ENCODE results near the gene ROBO1. TPM values are rescaled to one million over a fixed set of nuclear protein-coding genes. Genes with fewer than 3 reads are reported as not detected.

ROBO1 gene
- total RNA-seq, 3 donors from 2014 or later: 12.7 to 50.7 (median 23.6) TPM

DNA sequence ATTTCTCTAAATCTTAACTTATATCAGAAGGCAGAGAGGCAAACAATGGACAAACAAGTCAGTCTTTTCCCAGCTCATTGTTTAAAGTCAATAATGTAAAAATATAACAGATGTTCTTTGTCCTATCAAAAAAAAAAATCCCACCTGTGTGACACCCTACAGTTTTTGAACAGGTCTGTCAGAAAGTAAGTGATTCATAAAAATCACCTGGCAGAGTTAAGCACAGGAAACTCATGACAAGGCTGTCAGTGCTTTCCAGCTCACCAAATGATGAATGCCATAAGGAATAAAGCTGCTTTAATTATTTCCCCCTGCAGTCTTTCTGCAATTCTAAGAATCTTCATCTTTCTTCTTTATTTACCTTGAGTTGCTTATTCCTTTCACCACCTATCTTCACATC is 30.3 kb downstream of the ROBO1 start:
- Histone ChIP-seq H3K27me3 (no peaks in the 10 kb centered on the region), H3K4me3 (no peak overlapping the region), H3K4me1 (no peaks in the 10 kb centered on the region), H3K9me3 (peaks cover 5 to 7% of the 10 kb centered on the region in 2 donors), H3K36me3 (no peaks in the 10 kb centered on the region), H3K27ac (no peak overlapping the region)
- no peak for DNase-seq (ENCODE audit: low spot score in 2 of 2)
- intact Hi-C loops (cut with DNase I; ENCODE audit: low total_unique reads): no loop called here
- TF ChIP-seq, protein P1, sequence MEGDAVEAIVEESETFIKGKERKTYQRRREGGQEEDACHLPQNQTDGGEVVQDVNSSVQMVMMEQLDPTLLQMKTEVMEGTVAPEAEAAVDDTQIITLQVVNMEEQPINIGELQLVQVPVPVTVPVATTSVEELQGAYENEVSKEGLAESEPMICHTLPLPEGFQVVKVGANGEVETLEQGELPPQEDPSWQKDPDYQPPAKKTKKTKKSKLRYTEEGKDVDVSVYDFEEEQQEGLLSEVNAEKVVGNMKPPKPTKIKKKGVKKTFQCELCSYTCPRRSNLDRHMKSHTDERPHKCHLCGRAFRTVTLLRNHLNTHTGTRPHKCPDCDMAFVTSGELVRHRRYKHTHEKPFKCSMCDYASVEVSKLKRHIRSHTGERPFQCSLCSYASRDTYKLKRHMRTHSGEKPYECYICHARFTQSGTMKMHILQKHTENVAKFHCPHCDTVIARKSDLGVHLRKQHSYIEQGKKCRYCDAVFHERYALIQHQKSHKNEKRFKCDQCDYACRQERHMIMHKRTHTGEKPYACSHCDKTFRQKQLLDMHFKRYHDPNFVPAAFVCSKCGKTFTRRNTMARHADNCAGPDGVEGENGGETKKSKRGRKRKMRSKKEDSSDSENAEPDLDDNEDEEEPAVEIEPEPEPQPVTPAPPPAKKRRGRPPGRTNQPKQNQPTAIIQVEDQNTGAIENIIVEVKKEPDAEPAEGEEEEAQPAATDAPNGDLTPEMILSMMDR (IDR thresholded peaks at IDR 0.05): no peak
- TF ChIP-seq POLR2A (IDR thresholded peaks at IDR 0.05): no peak
- TF ChIP-seq POLR2AphosphoS5 (IDR thresholded peaks at IDR 0.05): no peak

- intact Hi-C loops (cut with DNase I; ENCODE audit: low total_unique reads): no loop called here
- no peak for TF ChIP-seq POLR2AphosphoS5 (IDR thresholded peaks at IDR 0.05)
- no peak for TF ChIP-seq POLR2A (IDR thresholded peaks at IDR 0.05)
- TF ChIP-seq, protein P1 (IDR thresholded peaks at IDR 0.05): no peak
Observed at GRCh38 chr3:79729096-79729495, 38.7 kb downstream of the ROBO1 start.

GRCh38 chr3:79726786-79727185 is 41.0 kb downstream of the ROBO1 start:
- H3K27me3 ChIP-seq: no peaks in the 10 kb centered on the region
- H3K36me3 ChIP-seq: peaks cover 7% of the 10 kb centered on the region
- H3K4me1 ChIP-seq: no peaks in the 10 kb centered on the region
- DNase-seq (ENCODE audit: low spot score in 2 of 2): no peak
- no peak overlapping the region for H3K4me3 ChIP-seq
- TF ChIP-seq POLR2AphosphoS5 (IDR thresholded peaks at IDR 0.05) (no peak), POLR2A (IDR thresholded peaks at IDR 0.05) (no peak)
- TF ChIP-seq, protein P1 (IDR thresholded peaks at IDR 0.05): no peak
- no peaks in the 10 kb centered on the region for H3K9me3 ChIP-seq
- intact Hi-C loops (cut with DNase I; ENCODE audit: low total_unique reads): no loop called here
- no peak overlapping the region for H3K27ac ChIP-seq

More at GRCh38 chr3:79729096-79729495, 38.7 kb downstream of the ROBO1 start:
- H3K9me3 ChIP-seq: no peaks in the 10 kb centered on the region
- H3K27ac ChIP-seq: no peak overlapping the region
- H3K4me3 ChIP-seq: no peak overlapping the region
- H3K4me1 ChIP-seq: no peaks in the 10 kb centered on the region
- DNase-seq (ENCODE audit: low spot score in 2 of 2): no peak
- no peaks in the 10 kb centered on the region for H3K27me3 ChIP-seq
- peaks cover 7% of the 10 kb centered on the region for H3K36me3 ChIP-seq

GRCh38 chr3:79724206-79724605 is 43.6 kb downstream of the ROBO1 start:
- DNase-seq (ENCODE audit: low spot score in 2 of 2): no peak
- H3K4me3 ChIP-seq: no peak overlapping the region
- H3K27me3 ChIP-seq: no peaks in the 10 kb centered on the region
- no peaks in the 10 kb centered on the region for H3K9me3 ChIP-seq
- peaks cover 7% of the 10 kb centered on the region for H3K36me3 ChIP-seq
- no peaks in the 10 kb centered on the region for H3K4me1 ChIP-seq
- TF ChIP-seq, protein P1 (IDR thresholded peaks at IDR 0.05): no peak
- TF ChIP-seq POLR2A (IDR thresholded peaks at IDR 0.05) (no peak), POLR2AphosphoS5 (IDR thresholded peaks at IDR 0.05) (no peak)
- no peak overlapping the region for H3K27ac ChIP-seq
- intact Hi-C loops (cut with DNase I; ENCODE audit: low total_unique reads): no loop called here

- H3K36me3 ChIP-seq: no peaks in the 10 kb centered on the region
- no peaks in the 10 kb centered on the region for H3K27me3 ChIP-seq
- H3K4me3 ChIP-seq: no peak overlapping the region
- DNase-seq (ENCODE audit: low spot score in 2 of 2): no peak
- TF ChIP-seq, protein P1 (IDR thresholded peaks at IDR 0.05): no peak
- TF ChIP-seq POLR2A (IDR thresholded peaks at IDR 0.05) (no peak), POLR2AphosphoS5 (IDR thresholded peaks at IDR 0.05) (no peak)
- intact Hi-C loops (cut with DNase I; ENCODE audit: low total_unique reads): no loop called here
- no peaks in the 10 kb centered on the region for H3K9me3 ChIP-seq
- no peak overlapping the region for H3K27ac ChIP-seq
- no peaks in the 10 kb centered on the region for H3K4me1 ChIP-seq
Observed at GRCh38 chr3:79690072-79690471, 77.7 kb downstream of the ROBO1 start.
